ENCODE data around the gene PHF21A. TPM values are rescaled to one million over a fixed set of nuclear protein-coding genes. Genes with fewer than 3 reads are reported as not detected.

The PHF21A gene
- total RNA-seq, 4 donors from 2014 or later, result 8.9 to 118 (median 34.4) TPM

- no peaks in the 10 kb centered on the region for H3K9me3 ChIP-seq
- DNase-seq, result peak in 2 of 3 donors; percentile 73 to 74
- TF ChIP-seq POLR2A (IDR thresholded peaks at IDR 0.05) (no peak), CTCF (IDR thresholded peaks at IDR 0.05) (no peak)
- H3K4me1 ChIP-seq, result peaks cover 0 to 27% (median 16%) of the 10 kb centered on the region in 4 donors
- H3K27me3 ChIP-seq, result no peaks in the 10 kb centered on the region
- peak overlapping the region in 1 of 4 donors; percentile 57 for H3K27ac ChIP-seq
- peak overlapping the region in 1 of 4 donors; percentile 10 for H3K4me3 ChIP-seq
- peaks cover 0 to 51% (median 0%) of the 10 kb centered on the region in 3 donors for H3K36me3 ChIP-seq
These were observed 188.0 kb downstream of the PHF21A start for GRCh38 chr11:45933131-45933831.

- TF ChIP-seq POLR2A (IDR thresholded peaks at IDR 0.05), result no peak
- no peak for TF ChIP-seq CTCF (IDR thresholded peaks at IDR 0.05)
- DNase-seq, result no peak
- Histone ChIP-seq H3K4me3 (no peak overlapping the region), H3K27ac (peak overlapping the region in 1 of 4 donors; percentile 81), H3K4me1 (peaks cover 0 to 27% (median 16%) of the 10 kb centered on the region in 4 donors), H3K27me3 (no peaks in the 10 kb centered on the region), H3K9me3 (no peaks in the 10 kb centered on the region), H3K36me3 (peaks cover 0 to 42% (median 0%) of the 10 kb centered on the region in 3 donors)
These were observed 189.0 kb downstream of the PHF21A start for GRCh38 chr11:45932217-45932616.

GRCh38 chr11:45931739-45932138 is 189.5 kb downstream of the PHF21A start:
- Histone ChIP-seq H3K9me3 (no peaks in the 10 kb centered on the region), H3K27me3 (no peaks in the 10 kb centered on the region), H3K4me1 (peaks cover 0 to 27% (median 16%) of the 10 kb centered on the region in 4 donors), H3K36me3 (peaks cover 0 to 38% (median 0%) of the 10 kb centered on the region in 3 donors), H3K4me3 (peak overlapping the region in 1 of 4 donors; percentile 3), H3K27ac (peak overlapping the region in 1 of 4 donors; percentile 81)
- no peak for TF ChIP-seq POLR2A (IDR thresholded peaks at IDR 0.05)
- TF ChIP-seq CTCF (IDR thresholded peaks at IDR 0.05), result no peak
- no peak for DNase-seq

GRCh38 chr11:45930951-45931570 is 190.2 kb downstream of the PHF21A start:
- Histone ChIP-seq H3K9me3 (no peaks in the 10 kb centered on the region), H3K4me3 (no peak overlapping the region), H3K36me3 (peaks cover 0 to 33% (median 0%) of the 10 kb centered on the region in 3 donors), H3K4me1 (peaks cover 0 to 27% (median 16%) of the 10 kb centered on the region in 4 donors), H3K27ac (peak overlapping the region in 2 of 4 donors; percentile 76 to 81), H3K27me3 (no peaks in the 10 kb centered on the region)
- DNase-seq, result no peak
- TF ChIP-seq POLR2A (IDR thresholded peaks at IDR 0.05) (no peak), CTCF (IDR thresholded peaks at IDR 0.05) (no peak)

- Histone ChIP-seq H3K36me3 (peaks cover 0 to 24% (median 0%) of the 10 kb centered on the region in 3 donors), H3K9me3 (no peaks in the 10 kb centered on the region), H3K27ac (peak overlapping the region in 2 of 4 donors; percentile 76 to 81), H3K27me3 (no peaks in the 10 kb centered on the region), H3K4me1 (peaks cover 0 to 27% (median 16%) of the 10 kb centered on the region in 4 donors), H3K4me3 (no peak overlapping the region)
- no peak for TF ChIP-seq CTCF (IDR thresholded peaks at IDR 0.05)
- TF ChIP-seq POLR2A (IDR thresholded peaks at IDR 0.05), result no peak
- DNase-seq, result peak; percentile 74 to 93 (median 91)
These were observed 191.0 kb downstream of the PHF21A start for GRCh38 chr11:45930031-45930794.
